GM23338 (cell line): ENCODE data around the gene AMBRA1. TPM values are rescaled to one million over a fixed set of nuclear protein-coding genes. Genes with fewer than 3 reads are reported as not detected.

ENCODE experiments used
- ATAC-seq: fragments of 200-7000 bp; cut with Tn5 transposase; 3 replicates; pipeline ENCODE4 v1.9.1; 2020
- DNase-seq: peaks from one replicate; pipeline ENCODE4 v3.0.0-alpha.2; 2015; ENCODE audit warnings: low spot score
- H2AFZ ChIP-seq: fragments of 200-600 bp; sonication (generic); 2 replicates; pipeline ENCODE4 v1.8.0; 2016; ENCODE audit warnings: antibody characterized with exemption, mild to moderate bottlenecking, moderate library complexity
- H3F3A ChIP-seq: fragments of 200-600 bp; sonication (generic); replicated peaks from 2 replicates; pipeline ENCODE4 v1.8.0; 2017; ENCODE audit warnings: antibody characterized with exemption, mixed run types, low read depth
- H3K27ac ChIP-seq: fragments of 200-600 bp; sonication (generic); 2 replicates; pipeline ENCODE4 v1.6.1; 2016; ENCODE audit warnings: low read depth
- H3K27me3 ChIP-seq: fragments of 200-600 bp; sonication (generic); 2 replicates; pipeline ENCODE4 v1.8.0; 2016; ENCODE audit warnings: mild to moderate bottlenecking, mixed run types, moderate library complexity; ENCODE audit not compliant: insufficient read depth
- H3K36me3 ChIP-seq: fragments of 200-600 bp; sonication (generic); 2 replicates; pipeline ENCODE4 v1.8.0; 2016; ENCODE audit warnings: mild to moderate bottlenecking; ENCODE audit not compliant: insufficient read depth
- H3K4me1 ChIP-seq: fragments of 200-600 bp; sonication (generic); 2 replicates; pipeline ENCODE4 v1.8.0; 2016; ENCODE audit warnings: mild to moderate bottlenecking, moderate library complexity; ENCODE audit not compliant: insufficient read depth
- H3K4me2 ChIP-seq: fragments of 200-600 bp; sonication (generic); 2 replicates; pipeline ENCODE4 v1.7.1; 2017; ENCODE audit warnings: mixed run types
- H3K4me3 ChIP-seq: fragments of 200-600 bp; sonication (generic); 2 replicates; pipeline ENCODE4 v1.6.1; 2016; ENCODE audit warnings: mixed run types
- H3K79me2 ChIP-seq: fragments of 200-600 bp; sonication (generic); replicated peaks from 2 replicates; pipeline ENCODE4 v1.8.0; 2017; ENCODE audit warnings: mild to moderate bottlenecking; ENCODE audit not compliant: insufficient read depth
- H3K9me2 ChIP-seq: fragments of 200-600 bp; sonication (generic); 2 replicates; pipeline ENCODE4 v1.8.0; 2017; ENCODE audit not compliant: insufficient read depth
- H4K20me1 ChIP-seq: fragments of 200-600 bp; sonication (generic); replicated peaks from 2 replicates; pipeline ENCODE4 v1.8.0; 2017; ENCODE audit warnings: mild to moderate bottlenecking; ENCODE audit not compliant: insufficient read depth
- H3K27ac Mint-ChIP-seq: 2 replicates; pipeline ENCODE4 v1.8.0; 2020; ENCODE audit warnings: inconsistent platforms, mild to moderate bottlenecking, moderate library complexity, mixed read lengths
- H3K27me3 Mint-ChIP-seq: 3 replicates; pipeline ENCODE4 v1.8.0; 2022; ENCODE audit warnings: low read depth, mild to moderate bottlenecking, moderate library complexity, mixed read lengths, inconsistent platforms; ENCODE audit not compliant: insufficient read depth, poor library complexity
- H3K36me3 Mint-ChIP-seq: 3 replicates; pipeline ENCODE4 v1.8.0; 2021; ENCODE audit warnings: low read depth, mild to moderate bottlenecking, inconsistent platforms, moderate library complexity, mixed read lengths
- H3K4me1 Mint-ChIP-seq: 3 replicates; pipeline ENCODE4 v1.8.0; 2020; ENCODE audit warnings: mild to moderate bottlenecking, inconsistent platforms, mixed read lengths
- H3K4me3 Mint-ChIP-seq: 3 replicates; pipeline ENCODE4 v1.8.0; 2021; ENCODE audit warnings: moderate library complexity, mild to moderate bottlenecking, inconsistent platforms, mixed read lengths
- H3K9me3 Mint-ChIP-seq: 3 replicates; pipeline ENCODE4 v1.8.0; 2020; ENCODE audit warnings: moderate library complexity, mild to moderate bottlenecking, inconsistent platforms, mixed read lengths
- CREB1 ChIP-seq: fragments of 250-450 bp; sonication (Bioruptor Pico); IDR thresholded peaks from 2 replicates; pipeline ENCODE4 v1.5.0; 2020; ENCODE audit warnings: low read depth, mild to moderate bottlenecking, moderate library complexity
- EZH2 ChIP-seq: fragments of 200-600 bp; sonication (generic); IDR thresholded peaks from one replicate; pipeline ENCODE4 v1.8.0; 2017; ENCODE audit warnings: antibody characterized with exemption, mild to moderate bottlenecking, low read depth; ENCODE audit not compliant: unreplicated experiment
- EZH2phosphoT487 ChIP-seq: fragments of 200-600 bp; sonication (generic); IDR thresholded peaks from one replicate; pipeline ENCODE4 v1.8.1; 2018; ENCODE audit warnings: antibody characterized with exemption; ENCODE audit not compliant: unreplicated experiment
- JUNB ChIP-seq: IDR thresholded peaks from one replicate; pipeline ENCODE4 v1.6.1; 2016; ENCODE audit warnings: antibody characterized with exemption; ENCODE audit not compliant: unreplicated experiment
- polyA plus RNA-seq: library from polyadenylated mRNA; unstranded; fragments of >200 nt; fragmentation: Nextera tagmentation; extraction: Ambion mirVana; gene quantifications from 2 replicates; pipeline ENCODE4 v1.2.1, GENCODE V29; 2016
- total RNA-seq: library from RNA; depleted of rRNA; stranded (reverse); fragments of >200 nt; shearing (Covaris generic); gene quantifications from 2 replicates; pipeline ENCODE4 v1.2.3, GENCODE V29; 2014
- TF ChIP-seq, protein P1 (sequence below), 2 experiments: fragments of 200-600 bp in 1 of 2; sonication (generic) in 1 of 2; conservative IDR thresholded peaks; 2 replicates each; pipeline versions ENCODE4 v1.5.1 to v1.6.1; 2016 to 2017; ENCODE audit warnings: antibody characterized with exemption in 2 of 2, low read depth in 2 of 2, mild to moderate bottlenecking in 2 of 2, moderate library complexity in 1 of 2
- TF ChIP-seq, protein P2 (sequence below): fragments of 250-450 bp; sonication (Bioruptor Pico); IDR thresholded peaks from 2 replicates; pipeline ENCODE4 v1.5.0; 2020; ENCODE audit warnings: mild to moderate bottlenecking, moderate library complexity
- TF ChIP-seq, protein P3 (sequence below): IDR thresholded peaks from one replicate; pipeline ENCODE4 v1.6.1; 2018; ENCODE audit warnings: antibody characterized with exemption; ENCODE audit not compliant: unreplicated experiment

The AMBRA1 gene
- total and polyA plus RNA-seq, 2 experiments from 2014 or later = 8.3 to 34.8 TPM

- peaks cover 25% of the 10 kb centered on the region for H3K4me1 Mint-ChIP-seq
- H3K36me3 ChIP-seq = no peaks in the 10 kb centered on the region; the same call in 1 of the 2 replicates
- H3K36me3 Mint-ChIP-seq = peaks cover 29% of the 10 kb centered on the region
- TF ChIP-seq EZH2 (no peak), JUNB (no peak), EZH2phosphoT487 (no peak), CREB1 (CRISPR knock-in tag) (no peak)
- TF ChIP-seq, protein P1, sequence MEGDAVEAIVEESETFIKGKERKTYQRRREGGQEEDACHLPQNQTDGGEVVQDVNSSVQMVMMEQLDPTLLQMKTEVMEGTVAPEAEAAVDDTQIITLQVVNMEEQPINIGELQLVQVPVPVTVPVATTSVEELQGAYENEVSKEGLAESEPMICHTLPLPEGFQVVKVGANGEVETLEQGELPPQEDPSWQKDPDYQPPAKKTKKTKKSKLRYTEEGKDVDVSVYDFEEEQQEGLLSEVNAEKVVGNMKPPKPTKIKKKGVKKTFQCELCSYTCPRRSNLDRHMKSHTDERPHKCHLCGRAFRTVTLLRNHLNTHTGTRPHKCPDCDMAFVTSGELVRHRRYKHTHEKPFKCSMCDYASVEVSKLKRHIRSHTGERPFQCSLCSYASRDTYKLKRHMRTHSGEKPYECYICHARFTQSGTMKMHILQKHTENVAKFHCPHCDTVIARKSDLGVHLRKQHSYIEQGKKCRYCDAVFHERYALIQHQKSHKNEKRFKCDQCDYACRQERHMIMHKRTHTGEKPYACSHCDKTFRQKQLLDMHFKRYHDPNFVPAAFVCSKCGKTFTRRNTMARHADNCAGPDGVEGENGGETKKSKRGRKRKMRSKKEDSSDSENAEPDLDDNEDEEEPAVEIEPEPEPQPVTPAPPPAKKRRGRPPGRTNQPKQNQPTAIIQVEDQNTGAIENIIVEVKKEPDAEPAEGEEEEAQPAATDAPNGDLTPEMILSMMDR (conservative IDR thresholded peaks at IDR 0.05; ENCODE audit: low read depth in 2 of 2) = no peak
- TF ChIP-seq, protein P2, sequence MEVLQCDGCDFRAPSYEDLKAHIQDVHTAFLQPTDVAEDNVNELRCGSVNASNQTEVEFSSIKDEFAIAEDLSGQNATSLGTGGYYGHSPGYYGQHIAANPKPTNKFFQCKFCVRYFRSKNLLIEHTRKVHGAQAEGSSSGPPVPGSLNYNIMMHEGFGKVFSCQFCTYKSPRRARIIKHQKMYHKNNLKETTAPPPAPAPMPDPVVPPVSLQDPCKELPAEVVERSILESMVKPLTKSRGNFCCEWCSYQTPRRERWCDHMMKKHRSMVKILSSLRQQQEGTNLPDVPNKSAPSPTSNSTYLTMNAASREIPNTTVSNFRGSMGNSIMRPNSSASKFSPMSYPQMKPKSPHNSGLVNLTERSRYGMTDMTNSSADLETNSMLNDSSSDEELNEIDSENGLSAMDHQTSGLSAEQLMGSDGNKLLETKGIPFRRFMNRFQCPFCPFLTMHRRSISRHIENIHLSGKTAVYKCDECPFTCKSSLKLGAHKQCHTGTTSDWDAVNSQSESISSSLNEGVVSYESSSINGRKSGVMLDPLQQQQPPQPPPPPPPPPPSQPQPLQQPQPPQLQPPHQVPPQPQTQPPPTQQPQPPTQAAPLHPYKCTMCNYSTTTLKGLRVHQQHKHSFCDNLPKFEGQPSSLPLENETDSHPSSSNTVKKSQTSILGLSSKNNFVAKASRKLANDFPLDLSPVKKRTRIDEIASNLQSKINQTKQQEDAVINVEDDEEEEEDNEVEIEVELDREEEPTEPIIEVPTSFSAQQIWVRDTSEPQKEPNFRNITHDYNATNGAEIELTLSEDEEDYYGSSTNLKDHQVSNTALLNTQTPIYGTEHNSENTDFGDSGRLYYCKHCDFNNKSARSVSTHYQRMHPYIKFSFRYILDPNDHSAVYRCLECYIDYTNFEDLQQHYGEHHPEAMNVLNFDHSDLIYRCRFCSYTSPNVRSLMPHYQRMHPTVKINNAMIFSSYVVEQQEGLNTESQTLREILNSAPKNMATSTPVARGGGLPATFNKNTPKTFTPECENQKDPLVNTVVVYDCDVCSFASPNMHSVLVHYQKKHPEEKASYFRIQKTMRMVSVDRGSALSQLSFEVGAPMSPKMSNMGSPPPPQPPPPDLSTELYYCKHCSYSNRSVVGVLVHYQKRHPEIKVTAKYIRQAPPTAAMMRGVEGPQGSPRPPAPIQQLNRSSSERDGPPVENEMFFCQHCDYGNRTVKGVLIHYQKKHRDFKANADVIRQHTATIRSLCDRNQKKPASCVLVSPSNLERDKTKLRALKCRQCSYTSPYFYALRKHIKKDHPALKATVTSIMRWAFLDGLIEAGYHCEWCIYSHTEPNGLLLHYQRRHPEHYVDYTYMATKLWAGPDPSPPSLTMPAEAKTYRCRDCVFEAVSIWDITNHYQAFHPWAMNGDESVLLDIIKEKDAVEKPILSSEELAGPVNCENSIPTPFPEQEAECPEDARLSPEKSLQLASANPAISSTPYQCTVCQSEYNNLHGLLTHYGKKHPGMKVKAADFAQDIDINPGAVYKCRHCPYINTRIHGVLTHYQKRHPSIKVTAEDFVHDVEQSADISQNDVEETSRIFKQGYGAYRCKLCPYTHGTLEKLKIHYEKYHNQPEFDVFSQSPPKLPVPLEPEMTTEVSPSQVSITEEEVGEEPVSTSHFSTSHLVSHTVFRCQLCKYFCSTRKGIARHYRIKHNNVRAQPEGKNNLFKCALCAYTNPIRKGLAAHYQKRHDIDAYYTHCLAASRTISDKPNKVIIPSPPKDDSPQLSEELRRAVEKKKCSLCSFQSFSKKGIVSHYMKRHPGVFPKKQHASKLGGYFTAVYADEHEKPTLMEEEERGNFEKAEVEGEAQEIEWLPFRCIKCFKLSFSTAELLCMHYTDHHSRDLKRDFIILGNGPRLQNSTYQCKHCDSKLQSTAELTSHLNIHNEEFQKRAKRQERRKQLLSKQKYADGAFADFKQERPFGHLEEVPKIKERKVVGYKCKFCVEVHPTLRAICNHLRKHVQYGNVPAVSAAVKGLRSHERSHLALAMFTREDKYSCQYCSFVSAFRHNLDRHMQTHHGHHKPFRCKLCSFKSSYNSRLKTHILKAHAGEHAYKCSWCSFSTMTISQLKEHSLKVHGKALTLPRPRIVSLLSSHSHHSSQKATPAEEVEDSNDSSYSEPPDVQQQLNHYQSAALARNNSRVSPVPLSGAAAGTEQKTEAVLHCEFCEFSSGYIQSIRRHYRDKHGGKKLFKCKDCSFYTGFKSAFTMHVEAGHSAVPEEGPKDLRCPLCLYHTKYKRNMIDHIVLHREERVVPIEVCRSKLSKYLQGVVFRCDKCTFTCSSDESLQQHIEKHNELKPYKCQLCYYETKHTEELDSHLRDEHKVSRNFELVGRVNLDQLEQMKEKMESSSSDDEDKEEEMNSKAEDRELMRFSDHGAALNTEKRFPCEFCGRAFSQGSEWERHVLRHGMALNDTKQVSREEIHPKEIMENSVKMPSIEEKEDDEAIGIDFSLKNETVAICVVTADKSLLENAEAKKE (CRISPR knock-in tag) = no peak
- TF ChIP-seq, protein P3, sequence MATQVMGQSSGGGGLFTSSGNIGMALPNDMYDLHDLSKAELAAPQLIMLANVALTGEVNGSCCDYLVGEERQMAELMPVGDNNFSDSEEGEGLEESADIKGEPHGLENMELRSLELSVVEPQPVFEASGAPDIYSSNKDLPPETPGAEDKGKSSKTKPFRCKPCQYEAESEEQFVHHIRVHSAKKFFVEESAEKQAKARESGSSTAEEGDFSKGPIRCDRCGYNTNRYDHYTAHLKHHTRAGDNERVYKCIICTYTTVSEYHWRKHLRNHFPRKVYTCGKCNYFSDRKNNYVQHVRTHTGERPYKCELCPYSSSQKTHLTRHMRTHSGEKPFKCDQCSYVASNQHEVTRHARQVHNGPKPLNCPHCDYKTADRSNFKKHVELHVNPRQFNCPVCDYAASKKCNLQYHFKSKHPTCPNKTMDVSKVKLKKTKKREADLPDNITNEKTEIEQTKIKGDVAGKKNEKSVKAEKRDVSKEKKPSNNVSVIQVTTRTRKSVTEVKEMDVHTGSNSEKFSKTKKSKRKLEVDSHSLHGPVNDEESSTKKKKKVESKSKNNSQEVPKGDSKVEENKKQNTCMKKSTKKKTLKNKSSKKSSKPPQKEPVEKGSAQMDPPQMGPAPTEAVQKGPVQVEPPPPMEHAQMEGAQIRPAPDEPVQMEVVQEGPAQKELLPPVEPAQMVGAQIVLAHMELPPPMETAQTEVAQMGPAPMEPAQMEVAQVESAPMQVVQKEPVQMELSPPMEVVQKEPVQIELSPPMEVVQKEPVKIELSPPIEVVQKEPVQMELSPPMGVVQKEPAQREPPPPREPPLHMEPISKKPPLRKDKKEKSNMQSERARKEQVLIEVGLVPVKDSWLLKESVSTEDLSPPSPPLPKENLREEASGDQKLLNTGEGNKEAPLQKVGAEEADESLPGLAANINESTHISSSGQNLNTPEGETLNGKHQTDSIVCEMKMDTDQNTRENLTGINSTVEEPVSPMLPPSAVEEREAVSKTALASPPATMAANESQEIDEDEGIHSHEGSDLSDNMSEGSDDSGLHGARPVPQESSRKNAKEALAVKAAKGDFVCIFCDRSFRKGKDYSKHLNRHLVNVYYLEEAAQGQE = no peak
- no peaks in the 10 kb centered on the region for H3K9me2 ChIP-seq
- H4K20me1 ChIP-seq = no peaks in the 10 kb centered on the region; the same call in 1 of the 2 replicates
- H3K27ac Mint-ChIP-seq = peak overlapping the region; percentile 62
- H3K27me3 ChIP-seq = no peaks in the 10 kb centered on the region
- H3K4me3 ChIP-seq = peak overlapping the region; percentile 92
- H2AFZ ChIP-seq = no peak overlapping the region
- peaks cover 19% of the 10 kb centered on the region for H3K4me1 ChIP-seq
- H3K27ac ChIP-seq = peak overlapping the region; percentile 94
- peaks cover 15% of the 10 kb centered on the region for H3K27me3 Mint-ChIP-seq
- H3K9me3 Mint-ChIP-seq = no peaks in the 10 kb centered on the region
- H3K4me3 Mint-ChIP-seq = peak overlapping the region; percentile 79
- peaks cover 35% of the 10 kb centered on the region for H3F3A ChIP-seq
- DNase-seq (peak; percentile 90), ATAC-seq (peak; percentile 23)
- no peaks in the 10 kb centered on the region for H3K79me2 ChIP-seq
- H3K4me2 ChIP-seq = peak overlapping the region; percentile 95
Measured at GRCh38 chr11:46380340-46381047, 213.3 kb downstream of the AMBRA1 start.
